ENCODE data around the gene SLAIN1. TPM values are rescaled to one million over a fixed set of nuclear protein-coding genes. Genes with fewer than 3 reads are reported as not detected.

SLAIN1 gene
- total and polyA plus RNA-seq, 2 donors, result 3.4 to 7.6 TPM

- H3K4me3 ChIP-seq (ENCODE audit: low read depth, low read length), result peak overlapping the region; percentile 20
- DNase-seq (ENCODE audit: extremely low spot score), result no peak
- H3K4me1 ChIP-seq (ENCODE audit: insufficient read depth), result no peaks in the 10 kb centered on the region
- 26% methylated on average over 9 of the region's 9 CpGs for WGBS
- H3K27ac ChIP-seq (ENCODE audit: low read depth), result no peak overlapping the region
- no peaks in the 10 kb centered on the region for H3K36me3 ChIP-seq (ENCODE audit: insufficient read depth)
Measured at GRCh38 chr13:77696006-77696878, 1.2 kb upstream of the SLAIN1 start.

- H3K36me3 ChIP-seq (ENCODE audit: insufficient read depth), result no peaks in the 10 kb centered on the region
- peak overlapping the region; percentile 93 for H3K4me3 ChIP-seq (ENCODE audit: low read depth, low read length)
- H3K4me1 ChIP-seq (ENCODE audit: insufficient read depth), result no peaks in the 10 kb centered on the region
- no peak overlapping the region for H3K27ac ChIP-seq (ENCODE audit: low read depth)
- DNase-seq (ENCODE audit: extremely low spot score), result no peak
- 42% methylated on average over 3 of the region's 3 CpGs for WGBS
Measured at GRCh38 chr13:77696879-77697216, 639 bp upstream of the SLAIN1 start.

- WGBS, result 2% methylated on average over 73 of the region's 75 CpGs
Measured at GRCh38 chr13:77698201-77699058, 943 bp downstream of the SLAIN1 start.

GRCh38 chr13:77699059-77699680 is 1.7 kb downstream of the SLAIN1 start:
- Histone ChIP-seq H3K36me3 (ENCODE audit: insufficient read depth) (no peaks in the 10 kb centered on the region), H3K27ac (ENCODE audit: low read depth) (no peak overlapping the region), H3K4me3 (ENCODE audit: low read depth, low read length) (peak overlapping the region; percentile 93), H3K4me1 (ENCODE audit: insufficient read depth) (no peaks in the 10 kb centered on the region)
- DNase-seq (ENCODE audit: extremely low spot score), result no peak
- WGBS, result 2% methylated on average over 4 of the region's 4 CpGs

More at GRCh38 chr13:77698201-77699058, 943 bp downstream of the SLAIN1 start:
- Histone ChIP-seq H3K36me3 (ENCODE audit: insufficient read depth) (no peaks in the 10 kb centered on the region), H3K27ac (ENCODE audit: low read depth) (no peak overlapping the region), H3K4me3 (ENCODE audit: low read depth, low read length) (peak overlapping the region; percentile 93), H3K4me1 (ENCODE audit: insufficient read depth) (no peaks in the 10 kb centered on the region)
- no peak for DNase-seq (ENCODE audit: extremely low spot score)

DNA sequence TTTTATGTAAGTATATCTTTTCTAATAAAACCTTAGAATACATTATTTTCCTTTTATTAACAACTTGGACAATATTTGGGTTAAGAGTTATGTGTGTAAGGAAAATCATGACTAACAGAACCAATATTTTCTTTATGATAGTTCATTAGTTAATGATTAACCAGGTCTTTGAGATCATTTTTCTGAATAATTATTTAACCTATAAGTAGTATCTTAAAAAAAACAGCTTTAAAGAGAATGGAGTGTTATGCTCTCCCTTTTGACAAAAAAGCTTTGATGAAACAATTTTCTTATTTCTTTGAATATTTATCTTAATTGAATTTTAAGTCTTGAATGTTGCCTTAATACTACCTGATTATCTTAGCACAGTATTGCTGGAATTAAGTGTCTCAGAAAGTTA is 3.8 kb downstream of the SLAIN1 start:
- H3K4me3 ChIP-seq (ENCODE audit: low read depth, low read length), result no peak overlapping the region
- H3K4me1 ChIP-seq (ENCODE audit: insufficient read depth), result no peaks in the 10 kb centered on the region
- no peaks in the 10 kb centered on the region for H3K36me3 ChIP-seq (ENCODE audit: insufficient read depth)
- H3K27ac ChIP-seq (ENCODE audit: low read depth), result no peak overlapping the region
- no peak for DNase-seq (ENCODE audit: extremely low spot score)

DNA sequence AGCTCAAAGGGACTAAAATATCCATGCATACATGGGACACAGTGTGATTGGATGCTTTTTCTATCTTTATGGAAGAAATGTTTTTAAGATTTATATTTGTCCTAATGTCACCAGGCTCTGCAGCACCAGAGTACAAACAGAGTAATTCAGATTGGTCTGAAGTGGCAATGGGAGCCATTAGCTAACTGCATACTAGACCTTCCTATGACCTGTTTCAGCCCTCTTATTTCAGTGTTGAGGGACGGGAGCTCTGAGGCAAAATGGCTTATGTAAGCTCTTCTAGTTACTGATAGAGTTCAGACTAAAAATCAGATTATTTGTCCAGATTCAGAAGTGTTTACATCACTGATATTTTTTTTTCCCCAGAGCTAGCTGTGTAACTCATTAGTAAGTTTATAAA is 4.9 kb downstream of the SLAIN1 start:
- H3K27ac ChIP-seq (ENCODE audit: low read depth), result no peak overlapping the region
- DNase-seq (ENCODE audit: extremely low spot score), result no peak
- whole genome bisulfite sequencing, result 61% methylated on average over 1 of the region's 1 CpG
- no peaks in the 10 kb centered on the region for H3K36me3 ChIP-seq (ENCODE audit: insufficient read depth)
- H3K4me1 ChIP-seq (ENCODE audit: insufficient read depth), result no peaks in the 10 kb centered on the region
- H3K4me3 ChIP-seq (ENCODE audit: low read depth, low read length), result no peak overlapping the region

DNA sequence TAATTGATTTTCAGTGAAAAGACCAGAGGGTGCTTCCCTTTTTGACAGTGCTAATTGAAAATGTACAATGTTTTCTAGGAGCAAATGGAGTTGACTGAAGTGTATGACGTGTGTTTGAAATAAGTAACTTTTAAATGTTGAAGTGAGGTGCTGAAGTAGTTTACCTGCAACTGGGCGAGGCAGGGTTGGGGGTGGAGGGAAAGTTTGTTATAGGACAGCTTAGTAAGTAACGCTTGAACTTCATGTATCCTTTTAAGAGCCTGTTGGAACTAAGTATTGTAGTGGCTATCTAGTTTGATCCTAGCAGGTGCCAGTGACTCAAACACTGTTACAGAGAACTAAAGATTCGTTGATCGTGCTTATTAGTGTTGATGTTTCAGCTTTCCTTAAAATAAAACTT is 5.9 kb downstream of the SLAIN1 start:
- H3K36me3 ChIP-seq (ENCODE audit: insufficient read depth), result no peaks in the 10 kb centered on the region
- WGBS, result 89% methylated on average over 5 of the region's 5 CpGs
- no peak for DNase-seq (ENCODE audit: extremely low spot score)
- no peak overlapping the region for H3K27ac ChIP-seq (ENCODE audit: low read depth)
- H3K4me1 ChIP-seq (ENCODE audit: insufficient read depth), result no peaks in the 10 kb centered on the region
- H3K4me3 ChIP-seq (ENCODE audit: low read depth, low read length), result no peak overlapping the region

DNA sequence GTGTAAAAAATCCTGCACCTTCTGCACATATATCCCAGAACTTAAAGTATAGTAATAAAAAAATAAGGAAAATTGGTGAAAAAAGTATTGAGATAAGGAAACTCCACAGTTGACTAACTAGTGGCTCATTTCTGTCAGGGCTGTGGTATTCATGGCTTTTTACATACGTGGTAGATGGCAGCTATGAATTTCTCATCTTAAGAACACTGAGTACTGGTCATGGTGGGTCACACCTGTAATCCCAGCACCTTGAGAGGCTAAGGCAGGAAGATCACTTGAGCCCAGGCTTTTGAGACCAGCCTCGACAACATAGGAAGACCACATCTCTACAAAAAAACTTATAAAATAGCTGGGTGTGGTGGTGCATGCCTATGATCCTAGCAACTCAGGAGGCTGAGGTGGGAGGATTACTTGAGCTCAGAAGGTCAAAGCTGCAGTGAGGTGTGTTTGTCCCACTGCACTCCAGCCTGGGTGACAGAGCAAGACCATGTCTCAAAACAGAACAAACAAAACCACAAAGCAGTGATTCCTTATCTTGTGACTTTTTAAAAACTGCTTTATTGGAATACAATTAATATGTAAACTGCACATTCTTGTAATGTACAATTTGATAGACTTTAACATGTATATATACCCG is 16.8 kb downstream of the SLAIN1 start:
- WGBS, result 67% methylated on average over 3 of the region's 3 CpGs
- no peaks in the 10 kb centered on the region for H3K4me1 ChIP-seq (ENCODE audit: insufficient read depth)
- H3K36me3 ChIP-seq (ENCODE audit: insufficient read depth), result no peaks in the 10 kb centered on the region
- no peak overlapping the region for H3K27ac ChIP-seq (ENCODE audit: low read depth)
- DNase-seq (ENCODE audit: extremely low spot score), result no peak
- no peak overlapping the region for H3K4me3 ChIP-seq (ENCODE audit: low read depth, low read length)

GRCh38 chr13:77715233-77715891 is 17.9 kb downstream of the SLAIN1 start:
- no peaks in the 10 kb centered on the region for H3K36me3 ChIP-seq (ENCODE audit: insufficient read depth)
- no peak overlapping the region for H3K27ac ChIP-seq (ENCODE audit: low read depth)
- no peak for DNase-seq (ENCODE audit: extremely low spot score)
- H3K4me3 ChIP-seq (ENCODE audit: low read depth, low read length), result no peak overlapping the region
- no peaks in the 10 kb centered on the region for H3K4me1 ChIP-seq (ENCODE audit: insufficient read depth)
- WGBS, result 97% methylated on average over 1 of the region's 1 CpG

- Histone ChIP-seq H3K4me3 (ENCODE audit: low read depth, low read length) (no peak overlapping the region), H3K36me3 (ENCODE audit: insufficient read depth) (no peaks in the 10 kb centered on the region), H3K27ac (ENCODE audit: low read depth) (no peak overlapping the region), H3K4me1 (ENCODE audit: insufficient read depth) (no peaks in the 10 kb centered on the region)
- WGBS, result 86% methylated on average over 2 of the region's 2 CpGs
- no peak for DNase-seq (ENCODE audit: extremely low spot score)
Measured at GRCh38 chr13:77716692-77717091, 19.2 kb downstream of the SLAIN1 start.

GRCh38 chr13:77717508-77717907 is 20.0 kb downstream of the SLAIN1 start:
- no peak for DNase-seq (ENCODE audit: extremely low spot score)
- H3K27ac ChIP-seq (ENCODE audit: low read depth), result no peak overlapping the region
- H3K4me1 ChIP-seq (ENCODE audit: insufficient read depth), result no peaks in the 10 kb centered on the region
- WGBS, result 90% methylated on average over 4 of the region's 4 CpGs
- no peak overlapping the region for H3K4me3 ChIP-seq (ENCODE audit: low read depth, low read length)
- no peaks in the 10 kb centered on the region for H3K36me3 ChIP-seq (ENCODE audit: insufficient read depth)

GRCh38 chr13:77719128-77719527 is 21.6 kb downstream of the SLAIN1 start:
- Histone ChIP-seq H3K36me3 (ENCODE audit: insufficient read depth) (no peaks in the 10 kb centered on the region), H3K4me1 (ENCODE audit: insufficient read depth) (no peaks in the 10 kb centered on the region), H3K4me3 (ENCODE audit: low read depth, low read length) (no peak overlapping the region), H3K27ac (ENCODE audit: low read depth) (no peak overlapping the region)
- DNase-seq (ENCODE audit: extremely low spot score), result no peak

- H3K4me1 ChIP-seq (ENCODE audit: insufficient read depth), result no peaks in the 10 kb centered on the region
- no peak overlapping the region for H3K4me3 ChIP-seq (ENCODE audit: low read depth, low read length)
- H3K27ac ChIP-seq (ENCODE audit: low read depth), result no peak overlapping the region
- WGBS, result 91% methylated on average over 5 of the region's 5 CpGs
- H3K36me3 ChIP-seq (ENCODE audit: insufficient read depth), result no peaks in the 10 kb centered on the region
- no peak for DNase-seq (ENCODE audit: extremely low spot score)
Measured at GRCh38 chr13:77720988-77721387, 23.5 kb downstream of the SLAIN1 start.

Measured in urinary bladder (tissue), 4 donors.